ENCODE results near the gene BOD1L1.

BOD1L1 gene

GRCh38 chr4:13529128-13529919 is 98.2 kb downstream of the BOD1L1 start:
- TF ChIP-seq, protein P1, sequence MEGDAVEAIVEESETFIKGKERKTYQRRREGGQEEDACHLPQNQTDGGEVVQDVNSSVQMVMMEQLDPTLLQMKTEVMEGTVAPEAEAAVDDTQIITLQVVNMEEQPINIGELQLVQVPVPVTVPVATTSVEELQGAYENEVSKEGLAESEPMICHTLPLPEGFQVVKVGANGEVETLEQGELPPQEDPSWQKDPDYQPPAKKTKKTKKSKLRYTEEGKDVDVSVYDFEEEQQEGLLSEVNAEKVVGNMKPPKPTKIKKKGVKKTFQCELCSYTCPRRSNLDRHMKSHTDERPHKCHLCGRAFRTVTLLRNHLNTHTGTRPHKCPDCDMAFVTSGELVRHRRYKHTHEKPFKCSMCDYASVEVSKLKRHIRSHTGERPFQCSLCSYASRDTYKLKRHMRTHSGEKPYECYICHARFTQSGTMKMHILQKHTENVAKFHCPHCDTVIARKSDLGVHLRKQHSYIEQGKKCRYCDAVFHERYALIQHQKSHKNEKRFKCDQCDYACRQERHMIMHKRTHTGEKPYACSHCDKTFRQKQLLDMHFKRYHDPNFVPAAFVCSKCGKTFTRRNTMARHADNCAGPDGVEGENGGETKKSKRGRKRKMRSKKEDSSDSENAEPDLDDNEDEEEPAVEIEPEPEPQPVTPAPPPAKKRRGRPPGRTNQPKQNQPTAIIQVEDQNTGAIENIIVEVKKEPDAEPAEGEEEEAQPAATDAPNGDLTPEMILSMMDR (conservative IDR thresholded peaks at IDR 0.05; ENCODE audit: low read length) = no peak
- DNase-seq (ENCODE audit: low read depth) = no peak
- no peak overlapping the region for H3K4me3 ChIP-seq (ENCODE audit: low read length)

DNA sequence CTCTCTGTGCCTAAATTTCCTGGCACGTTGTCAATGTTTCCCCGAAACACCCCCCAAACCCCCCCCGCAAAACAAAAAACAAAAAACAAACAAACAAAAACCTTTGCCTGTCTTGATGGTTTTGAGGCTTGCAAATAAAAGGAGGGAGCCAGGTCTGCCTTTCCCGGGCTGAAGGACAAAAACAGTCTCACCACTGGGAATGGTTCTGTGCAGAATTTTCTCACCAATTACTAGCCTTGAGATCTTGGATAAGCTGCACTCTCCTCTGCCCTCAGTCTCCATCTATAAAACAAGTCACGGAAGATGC is 98.8 kb downstream of the BOD1L1 start:
- no peak for DNase-seq (ENCODE audit: low read depth)
- TF ChIP-seq, protein P1 (conservative IDR thresholded peaks at IDR 0.05; ENCODE audit: low read length) = no peak
- H3K4me3 ChIP-seq (ENCODE audit: low read length) = no peak overlapping the region

DNA sequence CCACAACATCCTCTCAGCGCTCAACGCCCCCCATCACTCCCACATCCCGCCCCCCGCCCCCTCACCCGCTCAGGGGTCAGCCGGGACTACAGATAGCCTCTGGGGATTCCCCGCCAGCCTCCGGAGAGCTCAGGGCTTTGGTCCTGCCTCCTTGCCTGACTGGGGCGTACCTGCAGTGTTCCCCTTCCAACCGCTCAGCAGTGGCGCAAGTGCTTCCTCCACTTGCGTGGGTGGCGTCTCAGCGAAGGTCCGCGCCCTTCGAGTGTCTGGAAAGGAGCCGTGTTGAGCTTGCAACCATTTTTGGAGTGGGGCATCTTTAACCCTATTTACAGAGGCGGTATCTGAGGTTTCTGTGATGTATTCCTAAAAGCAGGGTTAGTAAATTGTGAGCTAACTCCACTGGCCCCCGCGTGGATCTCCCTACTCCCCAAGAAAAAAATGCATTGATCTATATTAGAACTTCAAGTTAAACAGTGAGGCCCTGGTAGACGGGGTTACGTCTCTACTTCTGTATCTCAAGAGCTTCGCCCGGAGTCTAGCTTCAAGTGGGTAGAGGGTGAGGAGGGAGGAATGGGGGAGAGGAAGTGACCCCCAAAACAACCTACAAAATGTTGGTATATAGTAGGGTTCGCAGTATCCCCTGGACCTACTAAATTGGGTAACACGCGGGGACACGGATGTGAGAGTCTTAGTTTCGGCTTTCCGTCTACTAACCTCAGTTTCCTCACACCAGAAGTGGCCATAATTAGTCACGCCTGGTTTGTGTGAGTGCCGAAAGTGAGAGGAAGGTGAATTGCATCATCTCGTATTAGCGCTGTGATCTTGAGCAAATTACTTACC is 99.3 kb downstream of the BOD1L1 start:
- no peak for DNase-seq (ENCODE audit: low read depth)
- H3K4me3 ChIP-seq (ENCODE audit: low read length) = no peak overlapping the region
- TF ChIP-seq, protein P1 (conservative IDR thresholded peaks at IDR 0.05; ENCODE audit: low read length) = no peak

- no peak for DNase-seq (ENCODE audit: low read depth)
- H3K4me3 ChIP-seq (ENCODE audit: low read length) = no peak overlapping the region
- TF ChIP-seq, protein P1 (conservative IDR thresholded peaks at IDR 0.05; ENCODE audit: low read length) = no peak
Observed at GRCh38 chr4:13527192-13527980, 100.1 kb downstream of the BOD1L1 start.

DNA sequence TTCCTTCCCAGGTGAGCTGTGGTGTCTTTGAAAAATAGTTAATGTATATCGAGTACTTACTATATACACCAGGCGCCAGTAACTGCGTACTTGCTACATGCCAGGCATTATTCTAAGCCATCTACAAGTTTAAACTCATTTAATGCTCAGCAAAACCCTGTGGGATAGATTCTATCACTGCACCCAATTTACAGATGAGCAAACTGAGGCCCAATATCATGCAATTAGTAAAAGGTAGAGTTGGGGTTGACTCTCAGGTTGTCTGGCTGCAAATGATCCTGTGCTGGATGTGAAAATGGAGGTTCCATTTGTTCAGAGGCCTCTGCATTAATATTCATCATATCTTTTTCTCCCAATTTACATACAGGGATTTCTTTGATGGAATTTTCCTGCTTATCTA is 100.9 kb downstream of the BOD1L1 start:
- TF ChIP-seq, protein P1 (conservative IDR thresholded peaks at IDR 0.05; ENCODE audit: low read length) = no peak
- no peak for DNase-seq (ENCODE audit: low read depth)
- H3K4me3 ChIP-seq (ENCODE audit: low read length) = no peak overlapping the region

GRCh38 chr4:13525606-13526281 is 101.8 kb downstream of the BOD1L1 start:
- DNase-seq (ENCODE audit: low read depth) = no peak
- H3K4me3 ChIP-seq (ENCODE audit: low read length) = no peak overlapping the region
- TF ChIP-seq, protein P1 (conservative IDR thresholded peaks at IDR 0.05; ENCODE audit: low read length) = no peak

Data from AG10803 (cell line).